Stimulated activated CD4-positive, alpha-beta T cell treated with anti-CD3 and anti-CD28 coated beads, Interleukin-1b, Interleukin-23, amount 100 ng/mL, for 48 hours (primary cell): ENCODE results near the gene MEF2C.

Source experiments
- DNase-seq: peaks from one replicate; pipeline ENCODE4 v3.0.0-alpha.2; 2020

Gene MEF2C

GRCh38 chr5:88670461-88670860 is 212.5 kb downstream of the MEF2C start:
- DNase-seq = no peak

DNA sequence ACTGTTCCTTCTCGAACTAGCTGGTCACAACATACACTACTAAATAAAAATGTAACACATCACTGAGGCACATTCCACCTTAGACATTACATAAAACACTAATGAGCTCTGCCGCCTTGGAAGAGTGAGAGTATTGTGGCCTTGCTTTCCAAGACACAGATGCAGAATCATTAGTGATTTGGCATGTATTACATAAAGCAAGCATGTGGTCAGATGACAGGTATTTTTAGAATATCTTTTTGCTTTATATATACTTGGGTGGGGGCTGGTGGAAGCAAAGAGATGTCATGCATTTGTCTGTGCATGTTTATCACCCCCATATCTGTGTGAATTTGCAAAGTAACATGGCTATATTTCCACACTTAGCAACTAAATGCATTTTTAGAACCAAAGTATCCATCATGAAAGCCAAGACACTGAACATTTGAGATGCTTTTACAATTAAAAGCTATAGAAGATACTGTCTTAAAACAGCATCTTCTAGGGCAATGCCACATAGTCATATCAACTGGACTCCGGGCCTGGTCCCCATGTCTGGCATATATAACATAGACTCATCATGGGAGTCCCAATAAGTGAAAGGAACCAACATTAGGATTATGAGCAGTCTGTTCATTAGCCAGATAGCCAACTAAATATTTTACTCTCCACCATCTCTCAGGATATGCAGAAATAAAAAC is 213.5 kb downstream of the MEF2C start:
- no peak for DNase-seq

GRCh38 chr5:88667496-88668201 is 215.3 kb downstream of the MEF2C start:
- DNase-seq = no peak
